HepG2 (cell line): Measurements from ENCODE around the gene HOXD1. TPM values are rescaled to one million over a fixed set of nuclear protein-coding genes. Genes with fewer than 3 reads are reported as not detected.

Experiments
- ATAC-seq: fragments of 200-7000 bp; cut with Tn5 transposase; 3 replicates; pipeline ENCODE4 v1.9.1; 2020; ENCODE audit warnings: mild to moderate bottlenecking, moderate library complexity
- BruUV-seq: library from RNA; stranded (reverse); fragments of 400-500 nt; replicated peaks from 2 replicates; lab custom pipeline; 2021; lab: Mats Ljungman, UMichigan
- CTCF ChIA-PET: fragments of 300-600 bp; formaldehyde crosslinking; extraction: SDS; loops from one replicate; lab custom pipeline; 2021; ENCODE audit warnings: low total read pairs, inconsistent platforms, low intra/inter-chr PET ratio; lab: Yijun Ruan, JAX
- POLR2A ChIA-PET: fragments of 350-600 bp; sonication (Branson Sonifier 250); formaldehyde crosslinking; loops from one replicate; lab custom pipeline; 2020; ENCODE audit warnings: antibody characterized with exemption, inconsistent platforms; lab: Yijun Ruan, JAX
- DNase-seq: peaks from one replicate; pipeline ENCODE4 v3.0.0-alpha.2; 2015; ENCODE audit warnings: low spot score
- FAIRE-seq: peaks from 3 replicates; lab custom pipeline; 2011; peaks lifted over from hg19 to GRCh38; lab: Jason Lieb, UNC
- H2AFZ ChIP-seq: one replicate; pipeline ENCODE4 v1.6.1; 2011; ENCODE audit warnings: low read length, inconsistent platforms
- H3K27ac ChIP-seq: fragments of 300-600 bp; 3 replicates; pipeline ENCODE4 v1.8.0; 2011; ENCODE audit warnings: mixed run types, mild to moderate bottlenecking, mixed read lengths, low read length, inconsistent platforms; ENCODE audit not compliant: insufficient read depth; ENCODE audit errors: extremely low read length
- H3K27me3 ChIP-seq, 2 experiments: fragments of 200-600 bp in 1 of 2; 2 replicates in 1 of 2; 3 replicates in 1 of 2; pipeline versions ENCODE4 v1.6.0 to v1.8.0; 2011; ENCODE audit warnings: low read length in 2 of 2, mild to moderate bottlenecking in 2 of 2, moderate library complexity in 2 of 2, inconsistent platforms in 1 of 2; ENCODE audit not compliant: insufficient read depth in 2 of 2, control insufficient read depth in 1 of 2
- H3K36me3 ChIP-seq, 2 experiments: fragments of 200-600 bp in 1 of 2; replicated peaks in 1 of 2; 2 replicates in 1 of 2; 3 replicates in 1 of 2; pipeline versions ENCODE4 v1.5.1 to v1.8.0; 2011; ENCODE audit warnings: low read length in 2 of 2, inconsistent platforms in 1 of 2; ENCODE audit not compliant: insufficient read depth in 2 of 2, control insufficient read depth in 1 of 2
- H3K4me1 ChIP-seq: 2 replicates; pipeline ENCODE4 v1.5.1; 2012; ENCODE audit warnings: low read length, inconsistent platforms; ENCODE audit not compliant: insufficient read depth
- H3K4me2 ChIP-seq: 2 replicates; pipeline ENCODE4 v1.6.0; 2011; ENCODE audit warnings: low read depth, low read length, inconsistent platforms
- H3K4me3 ChIP-seq, 3 experiments: fragments of 200-600 bp in 1 of 3; sonication (generic), shearing (Covaris generic) in 1 of 3; replicated peaks in 1 of 3; 2 replicates each; pipeline ENCODE4 v1.5.1; 2011 to 2016; ENCODE audit warnings: low read length in 3 of 3, inconsistent platforms in 2 of 3, low read depth in 2 of 3, mild to moderate bottlenecking in 2 of 3, control low read depth in 1 of 3, mixed read lengths in 1 of 3; ENCODE audit not compliant: insufficient read depth in 1 of 3
- H3K79me2 ChIP-seq: one replicate; pipeline ENCODE4 v1.6.1; 2011; ENCODE audit warnings: low read length, inconsistent platforms; ENCODE audit not compliant: insufficient read depth
- H3K9ac ChIP-seq: 2 replicates; pipeline ENCODE4 v1.6.0; 2011; ENCODE audit warnings: mild to moderate bottlenecking, low read depth, low read length, inconsistent platforms; ENCODE audit not compliant: insufficient read depth
- H3K9me3 ChIP-seq: 2 replicates; pipeline ENCODE4 v1.5.1; 2012; ENCODE audit warnings: mild to moderate bottlenecking, low read length
- H4K20me1 ChIP-seq: 2 replicates; pipeline ENCODE4 v1.6.0; 2011; ENCODE audit warnings: inconsistent platforms, mild to moderate bottlenecking, low read length, moderate library complexity; ENCODE audit not compliant: insufficient read depth
- ATF7-NPFF ChIP-seq: sonication (generic); formaldehyde crosslinking; IDR thresholded peaks from 2 replicates; pipeline ENCODE4 v1.8.1; 2023; ENCODE audit warnings: mild to moderate bottlenecking, low read depth, missing genetic modification reagents, moderate library complexity
- BATF2 ChIP-seq: sonication (generic); formaldehyde crosslinking; IDR thresholded peaks from 2 replicates; pipeline ENCODE4 v1.8.0; 2022; ENCODE audit warnings: mild to moderate bottlenecking, missing genetic modification reagents, moderate library complexity
- DBP ChIP-seq: sonication (generic); formaldehyde crosslinking; IDR thresholded peaks from 2 replicates; pipeline ENCODE4 v1.4.0; 2020; ENCODE audit warnings: missing genetic modification reagents; ENCODE audit errors: not compliant biosample characterization
- HOXA5 ChIP-seq: sonication (generic); formaldehyde crosslinking; IDR thresholded peaks from 2 replicates; pipeline ENCODE4 v1.4.0; 2020; ENCODE audit warnings: missing genetic modification reagents
- NR3C1 ChIP-seq: sonication (generic); formaldehyde crosslinking; IDR thresholded peaks from 2 replicates; pipeline ENCODE4 v1.4.0; 2020; ENCODE audit warnings: missing genetic modification reagents
- ZFP36L2 ChIP-seq: sonication (generic); formaldehyde crosslinking; IDR thresholded peaks from 2 replicates; pipeline ENCODE4 v1.4.0; 2020; ENCODE audit warnings: missing genetic modification reagents
- ZNF556 ChIP-seq: sonication (generic); formaldehyde crosslinking; IDR thresholded peaks from 2 replicates; pipeline ENCODE4 v1.4.0; 2020; ENCODE audit warnings: mild to moderate bottlenecking, missing genetic modification reagents, borderline replicate concordance
- ZNF619 ChIP-seq: sonication (generic); formaldehyde crosslinking; IDR thresholded peaks from 2 replicates; pipeline ENCODE4 v1.4.0; 2020; ENCODE audit warnings: mild to moderate bottlenecking, missing genetic modification reagents
- in situ Hi-C: cut with HindIII; loops from 2 replicates; pipeline ENCODE4 v1.10.0; 2017; ENCODE audit warnings: low pct_unique_long_range_greater_than_20kb; ENCODE audit not compliant: extremely low pct_ligation_motif_present
- intact Hi-C: fragments of 100-400 bp; cut with micrococcal nuclease; formaldehyde crosslinking; loops from one replicate; pipeline ENCODE4 v1.10.0; 2022; ENCODE audit not compliant: unreplicated experiment
- polyA plus RNA-seq, 8 experiments: library from polyadenylated mRNA; depleted of rRNA in 3 of 8; stranded (reverse) in 7 of 8; unstranded in 1 of 8; fragments of >200 nt; fragmentation: Illumina TruSeq in 4 of 8; extraction: Trizol in 4 of 8; gene quantifications; 2 replicates each; pipeline versions ENCODE4 v1.2.1 to v1.2.3, GENCODE V29; 2011 to 2016; ENCODE audit warnings: low read depth in 4 of 8, missing spikeins in 1 of 8, mixed read lengths in 1 of 8; ENCODE audit not compliant: insufficient read depth in 1 of 8
- total RNA-seq, 5 experiments: library from RNA; depleted of rRNA; stranded (reverse); fragments of >200 nt; fragmentation: Illumina TruSeq; extraction: Trizol; gene quantifications; 2 replicates each; pipeline ENCODE4 v1.2.3, GENCODE V29; 2016; ENCODE audit warnings: low read depth in 1 of 5
- TF ChIP-seq, protein P1 (sequence below): sonication (generic); formaldehyde crosslinking; IDR thresholded peaks from 2 replicates; pipeline ENCODE4 v1.5.0; 2020; ENCODE audit warnings: missing genetic modification reagents

HOXD1 gene
- total and polyA plus RNA-seq, 2 of the 13 experiments (the other 11 are each of a cell fraction or from before 2014, with no cell fraction given), result 10.0 to 22.3 TPM

- CTCF ChIA-PET, result no interaction called here
- in situ Hi-C loops (no loop called here), intact Hi-C loops (no loop called here)
- H4K20me1 ChIP-seq, result no peaks in the 10 kb centered on the region
- no peak overlapping the region for H3K4me2 ChIP-seq
- H3K4me1 ChIP-seq, result no peaks in the 10 kb centered on the region
- no TSS peak for BruUV-seq
- H3K27ac ChIP-seq, result no peak overlapping the region
- H2AFZ ChIP-seq, result no peak overlapping the region
- no peak overlapping the region for H3K4me3 ChIP-seq
- DNase-seq (no peak), FAIRE-seq (no peak), ATAC-seq (no peak)
- no peaks in the 10 kb centered on the region for H3K36me3 ChIP-seq
- TF ChIP-seq ZFP36L2 (CRISPR knock-in tag) (no peak), DBP (CRISPR knock-in tag) (no peak), ZNF556 (CRISPR knock-in tag) (no peak), BATF2 (CRISPR knock-in tag) (no peak), HOXA5 (CRISPR knock-in tag) (no peak), ZNF619 (CRISPR knock-in tag) (no peak), ATF7-NPFF (CRISPR knock-in tag) (no peak), NR3C1 (CRISPR knock-in tag) (no peak)
- TF ChIP-seq, protein P1, sequence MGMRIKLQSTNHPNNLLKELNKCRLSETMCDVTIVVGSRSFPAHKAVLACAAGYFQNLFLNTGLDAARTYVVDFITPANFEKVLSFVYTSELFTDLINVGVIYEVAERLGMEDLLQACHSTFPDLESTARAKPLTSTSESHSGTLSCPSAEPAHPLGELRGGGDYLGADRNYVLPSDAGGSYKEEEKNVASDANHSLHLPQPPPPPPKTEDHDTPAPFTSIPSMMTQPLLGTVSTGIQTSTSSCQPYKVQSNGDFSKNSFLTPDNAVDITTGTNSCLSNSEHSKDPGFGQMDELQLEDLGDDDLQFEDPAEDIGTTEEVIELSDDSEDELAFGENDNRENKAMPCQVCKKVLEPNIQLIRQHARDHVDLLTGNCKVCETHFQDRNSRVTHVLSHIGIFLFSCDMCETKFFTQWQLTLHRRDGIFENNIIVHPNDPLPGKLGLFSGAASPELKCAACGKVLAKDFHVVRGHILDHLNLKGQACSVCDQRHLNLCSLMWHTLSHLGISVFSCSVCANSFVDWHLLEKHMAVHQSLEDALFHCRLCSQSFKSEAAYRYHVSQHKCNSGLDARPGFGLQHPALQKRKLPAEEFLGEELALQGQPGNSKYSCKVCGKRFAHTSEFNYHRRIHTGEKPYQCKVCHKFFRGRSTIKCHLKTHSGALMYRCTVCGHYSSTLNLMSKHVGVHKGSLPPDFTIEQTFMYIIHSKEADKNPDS (CRISPR knock-in tag), result no peak
- H3K9me3 ChIP-seq, result no peaks in the 10 kb centered on the region
- no peaks in the 10 kb centered on the region for H3K79me2 ChIP-seq
- H3K9ac ChIP-seq, result no peak overlapping the region
- POLR2A ChIA-PET, result no interaction called here
- peaks cover 0 to 33% of the 10 kb centered on the region in 2 experiments; a peak in 4 of 5 replicates for H3K27me3 ChIP-seq
Measured at GRCh38 chr2:176212276-176212675, 23.8 kb downstream of the HOXD1 start.
